ENCODE results near the gene PLXNC1.
A peak's percentile ranks its signal among the peaks of the same experiment; 100 is the strongest.

The PLXNC1 gene

GRCh38 chr12:94266796-94267536 is 118.6 kb downstream of the PLXNC1 start:
- no peak for DNase-seq

GRCh38 chr12:94267537-94267872 is 119.1 kb downstream of the PLXNC1 start:
- no peak for DNase-seq

- no peak for DNase-seq
These were observed 119.6 kb downstream of the PLXNC1 start for GRCh38 chr12:94267921-94268471.

- DNase-seq = peak in 1 of 5 experiments; percentile 40
These were observed 121.1 kb downstream of the PLXNC1 start for GRCh38 chr12:94269316-94269999.

GRCh38 chr12:94271351-94271750 is 123.0 kb downstream of the PLXNC1 start:
- peak in 1 of 5 experiments; percentile 7 for DNase-seq

- DNase-seq = no peak
These were observed 123.9 kb downstream of the PLXNC1 start for GRCh38 chr12:94272280-94272679.

- DNase-seq = no peak
These were observed 124.9 kb downstream of the PLXNC1 start for GRCh38 chr12:94273272-94273671.

GRCh38 chr12:94276725-94277124 is 128.3 kb downstream of the PLXNC1 start:
- no peak for DNase-seq

- DNase-seq = no peak
These were observed 129.1 kb downstream of the PLXNC1 start for GRCh38 chr12:94277426-94278000.

- no peak for DNase-seq
These were observed 131.7 kb downstream of the PLXNC1 start for GRCh38 chr12:94280063-94280462.

GRCh38 chr12:94282675-94283074 is 134.3 kb downstream of the PLXNC1 start:
- DNase-seq = peak in 2 of 5 experiments; percentile 70 to 86

GRCh38 chr12:94284046-94284445 is 135.7 kb downstream of the PLXNC1 start:
- no peak for DNase-seq

- no peak for DNase-seq
These were observed 136.5 kb downstream of the PLXNC1 start for GRCh38 chr12:94284859-94285258.

GRCh38 chr12:94285943-94286582 is 137.7 kb downstream of the PLXNC1 start:
- DNase-seq = no peak

GRCh38 chr12:94286583-94287244 is 138.3 kb downstream of the PLXNC1 start:
- no peak for DNase-seq

GRCh38 chr12:94287245-94287628 is 138.9 kb downstream of the PLXNC1 start:
- DNase-seq = no peak

GRCh38 chr12:94289461-94290312 is 141.3 kb downstream of the PLXNC1 start:
- no peak for DNase-seq

GRCh38 chr12:94290353-94290752 is 142.0 kb downstream of the PLXNC1 start:
- DNase-seq = no peak

GRCh38 chr12:94297096-94297699 is 148.8 kb downstream of the PLXNC1 start:
- no peak for DNase-seq

- DNase-seq = no peak
These were observed 149.6 kb downstream of the PLXNC1 start for GRCh38 chr12:94297876-94298505.

GRCh38 chr12:94299846-94300245 is 151.5 kb downstream of the PLXNC1 start:
- no peak for DNase-seq

All from T-helper 2 cell (primary cell).